Bronchial epithelial cell (primary cell): ENCODE measurements around the gene RPL32. TPM values are rescaled to one million over a fixed set of nuclear protein-coding genes. Genes with fewer than 3 reads are reported as not detected.

ENCODE experiments used
- DNase-seq: peaks from one replicate; pipeline ENCODE4 v3.0.0-alpha.2; 2010; ENCODE audit warnings: low read depth
- FAIRE-seq: peaks from 2 replicates; lab custom pipeline; 2011; peaks lifted over from hg19 to GRCh38; lab: Jason Lieb, UNC
- H3K27me3 ChIP-seq: 2 replicates; pipeline ENCODE4 v1.5.1; 2011; ENCODE audit warnings: low read length; ENCODE audit not compliant: control insufficient read depth, insufficient read depth
- H3K36me3 ChIP-seq: 2 replicates; pipeline ENCODE4 v1.5.1; 2011; ENCODE audit warnings: low read length; ENCODE audit not compliant: control insufficient read depth, insufficient read depth
- H3K4me3 ChIP-seq: 2 replicates; pipeline ENCODE4 v1.5.1; 2011; ENCODE audit warnings: mild to moderate bottlenecking, low read depth, low read length, control low read depth
- total RNA-seq: library from RNA; depleted of rRNA; stranded (reverse); fragments of >200 nt; gene quantifications from 2 replicates; pipeline ENCODE4 v1.2.1, GENCODE V29; 2014
- TF ChIP-seq, protein P1 (sequence below): IDR thresholded peaks from 2 replicates; pipeline ENCODE4 v1.5.1; 2011; ENCODE audit warnings: mild to moderate bottlenecking, moderate library complexity, low read length, control low read depth, inconsistent platforms; ENCODE audit not compliant: insufficient read depth, severe bottlenecking

RPL32 gene
- total RNA-seq, 1 donor from 2014 or later: 2,605 TPM

DNA sequence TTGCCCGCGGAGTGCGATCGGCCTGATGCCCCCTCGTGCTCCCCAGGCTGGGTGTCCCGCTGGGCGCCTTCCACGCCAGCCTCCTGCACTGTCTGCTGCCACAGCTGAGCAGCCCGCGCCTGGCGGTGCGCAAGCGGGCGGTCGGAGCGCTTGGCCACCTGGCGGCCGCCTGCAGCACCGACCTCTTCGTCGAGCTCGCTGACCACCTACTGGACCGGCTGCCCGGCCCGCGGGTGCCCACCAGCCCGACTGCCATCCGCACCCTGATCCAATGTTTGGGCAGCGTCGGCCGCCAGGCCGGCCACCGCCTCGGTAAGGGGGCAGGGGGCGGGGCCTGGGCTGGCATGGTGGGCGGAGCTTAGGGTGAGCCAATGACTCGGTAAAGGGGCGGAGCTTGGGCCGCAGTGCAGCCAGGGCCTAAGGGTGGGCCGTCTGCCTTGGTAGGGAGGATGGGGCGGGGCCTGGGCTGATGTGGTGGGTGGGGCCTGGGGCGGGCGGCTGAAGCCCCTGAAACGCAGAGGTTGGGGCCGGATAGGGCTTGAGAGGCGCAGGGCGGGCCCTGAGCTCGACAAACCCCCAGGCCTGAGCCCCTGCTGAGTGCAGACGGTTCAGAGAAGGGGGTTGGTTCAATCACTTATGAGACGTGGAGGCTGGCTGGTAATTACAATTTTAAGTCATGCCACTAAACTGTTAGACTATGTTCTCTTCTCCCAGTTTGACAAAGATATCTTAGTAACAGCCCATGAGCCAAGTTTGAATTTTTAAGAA lies 31.2 kb downstream of the RPL32 start:
- FAIRE-seq: no peak
- DNase-seq: peak; percentile 74
- Histone ChIP-seq H3K4me3 (peak overlapping the region; percentile 61), H3K36me3 (no peaks in the 10 kb centered on the region), H3K27me3 (no peaks in the 10 kb centered on the region)
- TF ChIP-seq, protein P1, sequence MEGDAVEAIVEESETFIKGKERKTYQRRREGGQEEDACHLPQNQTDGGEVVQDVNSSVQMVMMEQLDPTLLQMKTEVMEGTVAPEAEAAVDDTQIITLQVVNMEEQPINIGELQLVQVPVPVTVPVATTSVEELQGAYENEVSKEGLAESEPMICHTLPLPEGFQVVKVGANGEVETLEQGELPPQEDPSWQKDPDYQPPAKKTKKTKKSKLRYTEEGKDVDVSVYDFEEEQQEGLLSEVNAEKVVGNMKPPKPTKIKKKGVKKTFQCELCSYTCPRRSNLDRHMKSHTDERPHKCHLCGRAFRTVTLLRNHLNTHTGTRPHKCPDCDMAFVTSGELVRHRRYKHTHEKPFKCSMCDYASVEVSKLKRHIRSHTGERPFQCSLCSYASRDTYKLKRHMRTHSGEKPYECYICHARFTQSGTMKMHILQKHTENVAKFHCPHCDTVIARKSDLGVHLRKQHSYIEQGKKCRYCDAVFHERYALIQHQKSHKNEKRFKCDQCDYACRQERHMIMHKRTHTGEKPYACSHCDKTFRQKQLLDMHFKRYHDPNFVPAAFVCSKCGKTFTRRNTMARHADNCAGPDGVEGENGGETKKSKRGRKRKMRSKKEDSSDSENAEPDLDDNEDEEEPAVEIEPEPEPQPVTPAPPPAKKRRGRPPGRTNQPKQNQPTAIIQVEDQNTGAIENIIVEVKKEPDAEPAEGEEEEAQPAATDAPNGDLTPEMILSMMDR: peak; percentile 90

DNA sequence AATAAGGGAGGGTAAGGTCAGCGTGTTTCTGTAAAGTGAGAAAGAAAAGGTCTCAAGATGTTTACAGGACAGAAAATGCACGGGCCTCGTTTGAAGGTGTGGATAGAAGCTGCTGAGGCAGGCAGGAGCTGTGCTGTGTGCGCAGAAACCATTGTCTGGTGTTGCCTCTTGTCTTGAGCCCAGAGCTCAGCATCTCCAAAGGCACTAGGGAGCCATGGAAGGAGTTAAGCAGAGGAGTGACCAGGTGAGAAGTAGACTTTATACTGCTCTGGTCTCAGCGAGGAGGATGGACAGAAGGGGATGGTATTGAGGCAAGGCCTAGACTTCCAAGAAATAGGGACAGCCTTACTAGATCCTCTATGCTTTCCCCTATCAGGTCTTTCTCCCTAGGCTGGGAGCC lies 31.9 kb downstream of the RPL32 start:
- FAIRE-seq (no peak), DNase-seq (no peak)
- Histone ChIP-seq H3K27me3 (no peaks in the 10 kb centered on the region), H3K4me3 (no peak overlapping the region), H3K36me3 (no peaks in the 10 kb centered on the region)
- TF ChIP-seq, protein P1: no peak

DNA sequence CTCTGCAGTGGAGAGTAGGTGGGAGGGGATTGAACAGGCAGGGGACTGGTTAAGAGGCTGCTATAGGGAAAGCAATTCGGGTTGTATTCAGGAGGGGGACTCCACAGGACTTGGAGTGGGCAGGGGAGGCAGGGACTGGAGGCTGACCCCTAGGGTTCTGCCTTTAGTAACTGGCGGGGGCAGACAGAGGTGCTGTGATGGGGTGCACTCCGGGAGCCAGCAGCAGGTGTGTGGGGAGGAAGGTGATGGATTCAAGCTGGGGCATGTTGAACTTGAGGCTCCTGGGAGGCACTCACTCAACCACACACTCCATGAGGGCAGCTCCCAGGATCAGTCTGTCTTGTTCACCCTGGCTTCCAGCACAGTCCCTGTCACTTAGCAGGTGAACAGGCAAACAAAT lies 32.4 kb downstream of the RPL32 start:
- TF ChIP-seq, protein P1: no peak
- Histone ChIP-seq H3K27me3 (no peaks in the 10 kb centered on the region), H3K36me3 (no peaks in the 10 kb centered on the region), H3K4me3 (no peak overlapping the region)
- FAIRE-seq (no peak), DNase-seq (no peak)

DNA sequence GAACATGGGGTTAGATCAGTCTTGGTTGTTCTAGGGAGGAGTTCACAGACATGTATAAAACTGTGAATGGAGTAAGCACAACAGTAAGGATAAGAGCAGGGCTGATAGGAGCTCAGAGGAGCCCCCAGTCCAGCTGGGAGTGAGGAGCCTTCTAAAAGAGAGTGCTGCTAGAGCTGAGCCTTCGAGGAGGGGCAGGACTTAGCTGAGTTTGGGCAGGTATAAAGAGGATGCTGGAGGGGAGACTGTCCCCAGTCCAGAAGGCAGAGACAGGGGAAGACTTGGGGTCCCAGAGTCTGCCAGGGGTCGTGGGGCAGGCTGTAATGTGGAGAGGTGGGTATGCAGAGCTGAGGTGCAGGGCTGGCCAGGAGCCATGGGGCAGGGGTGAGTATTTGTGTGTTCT lies 32.8 kb downstream of the RPL32 start:
- TF ChIP-seq, protein P1: no peak
- DNase-seq (no peak), FAIRE-seq (no peak)
- Histone ChIP-seq H3K4me3 (no peak overlapping the region), H3K36me3 (no peaks in the 10 kb centered on the region), H3K27me3 (no peaks in the 10 kb centered on the region)

DNA sequence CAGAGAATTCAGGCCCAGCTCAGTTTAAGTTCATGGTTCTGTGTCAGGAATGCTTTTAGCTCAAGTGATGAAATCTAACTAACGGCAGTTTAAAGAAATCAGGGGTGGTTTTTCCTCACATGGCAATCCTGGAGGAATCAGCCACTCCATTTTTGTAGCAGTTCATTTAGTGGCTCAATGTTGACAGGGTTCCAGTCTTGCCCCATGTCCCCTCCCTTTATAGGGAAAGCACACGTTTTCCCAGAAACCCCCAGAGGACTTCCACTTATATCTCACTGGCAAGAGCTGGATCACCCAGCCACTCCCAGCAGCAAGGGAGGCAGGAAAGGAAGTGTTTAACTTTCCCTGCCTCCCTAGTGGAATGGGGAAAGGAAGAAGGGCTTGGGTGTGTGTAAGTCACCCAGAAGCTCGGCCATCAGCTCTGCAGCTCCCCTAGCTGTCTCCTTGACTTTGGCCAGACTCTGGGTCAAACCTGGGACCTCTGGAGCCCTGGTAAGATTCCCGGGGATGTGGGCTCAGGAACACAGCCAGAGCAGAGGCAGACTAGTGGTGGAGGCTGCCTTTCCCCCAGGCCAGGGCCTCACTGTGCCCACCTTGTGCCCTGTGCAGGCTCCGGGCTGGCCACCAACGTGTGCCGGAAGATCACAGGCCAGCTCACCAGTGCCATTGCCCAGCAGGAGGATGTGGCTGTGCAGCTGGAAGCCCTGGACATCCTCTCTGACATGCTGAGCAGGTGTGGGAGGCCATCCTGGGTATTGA lies 33.6 kb downstream of the RPL32 start:
- Histone ChIP-seq H3K36me3 (no peaks in the 10 kb centered on the region), H3K4me3 (no peak overlapping the region), H3K27me3 (no peaks in the 10 kb centered on the region)
- FAIRE-seq: no peak
- DNase-seq: no peak
- TF ChIP-seq, protein P1: no peak
